ENCODE data around the gene SERPINE1. TPM values are rescaled to one million over a fixed set of nuclear protein-coding genes. Genes with fewer than 3 reads are reported as not detected.
A peak's percentile ranks its signal among the peaks of the same experiment; 100 is the strongest.

The SERPINE1 gene
- total RNA-seq, 4 donors from 2014 or later, result 4.7 to 18.6 (median 7.6) TPM

DNA sequence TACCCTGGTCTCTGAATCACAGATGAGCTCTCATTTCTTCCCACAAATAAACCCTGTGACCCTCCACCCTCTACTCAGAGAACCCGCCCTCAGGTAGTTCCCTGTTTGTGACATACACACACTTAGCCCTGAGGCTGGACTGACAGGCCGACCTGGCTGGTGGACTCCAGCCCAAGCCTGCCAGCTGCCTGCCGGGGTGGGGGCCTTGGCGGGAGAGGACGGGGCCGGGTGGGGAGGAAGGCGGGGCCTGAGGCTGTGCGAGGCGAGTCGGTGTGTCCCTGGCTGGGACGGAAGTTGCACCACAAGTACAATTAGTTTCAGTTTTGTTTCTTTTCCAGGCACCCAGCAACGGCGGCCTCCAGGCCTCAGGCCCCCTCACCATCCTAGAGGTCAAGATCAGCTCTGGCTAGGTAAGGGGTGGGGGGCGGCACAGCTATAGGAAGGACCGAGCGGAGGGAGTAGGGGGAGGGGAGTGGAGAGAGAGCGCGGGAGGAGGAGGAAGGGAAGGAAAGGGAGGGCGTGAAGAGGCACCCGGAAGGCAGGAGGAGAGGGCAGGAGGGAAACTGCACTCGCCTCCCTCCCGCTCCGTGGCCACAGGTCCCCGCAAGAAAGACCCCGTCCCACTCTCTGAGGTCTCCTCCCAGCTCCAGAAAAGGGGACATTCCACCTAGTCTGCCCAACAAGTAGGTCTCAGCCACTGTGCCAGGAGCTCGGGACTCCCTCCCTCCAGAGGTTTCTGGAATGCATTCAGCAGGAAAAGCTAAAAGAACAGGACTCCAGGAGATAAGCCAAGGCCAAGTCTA lies 41.5 kb upstream of the SERPINE1 start, which contains the start of gene TRIM56:
TRIM56 (plus strand) TSS at position 320 of the 803 bp plus-strand sequence. CDS start 1,832 bp downstream, outside the sequence.
- Histone ChIP-seq H3K9me3 (no peaks in the 10 kb centered on the region), H3K4me1 (peaks cover 6 to 22% of the 10 kb centered on the region in 2 donors), H3K27ac (peak within 1 kb of the TSS; percentile 90 to 97 (median 95)), H3K36me3 (peaks cover 26% of the 10 kb centered on the region in 2 donors), H3K4me3 (replicated peaks in 1 of 3) (peak within 1 kb of the TSS; percentile 33 to 72 (median 61)), H3K27me3 (no peaks in the 10 kb centered on the region)
- peak; percentile 92 to 93 for DNase-seq
- 1% methylated on average over 18 to 25 of the region's 26 CpGs for WGBS, 2 donors
- TF ChIP-seq POLR2A (IDR thresholded peaks at IDR 0.05), result peak in 1 of 2 donors; percentile 36
- TF ChIP-seq, protein P1, sequence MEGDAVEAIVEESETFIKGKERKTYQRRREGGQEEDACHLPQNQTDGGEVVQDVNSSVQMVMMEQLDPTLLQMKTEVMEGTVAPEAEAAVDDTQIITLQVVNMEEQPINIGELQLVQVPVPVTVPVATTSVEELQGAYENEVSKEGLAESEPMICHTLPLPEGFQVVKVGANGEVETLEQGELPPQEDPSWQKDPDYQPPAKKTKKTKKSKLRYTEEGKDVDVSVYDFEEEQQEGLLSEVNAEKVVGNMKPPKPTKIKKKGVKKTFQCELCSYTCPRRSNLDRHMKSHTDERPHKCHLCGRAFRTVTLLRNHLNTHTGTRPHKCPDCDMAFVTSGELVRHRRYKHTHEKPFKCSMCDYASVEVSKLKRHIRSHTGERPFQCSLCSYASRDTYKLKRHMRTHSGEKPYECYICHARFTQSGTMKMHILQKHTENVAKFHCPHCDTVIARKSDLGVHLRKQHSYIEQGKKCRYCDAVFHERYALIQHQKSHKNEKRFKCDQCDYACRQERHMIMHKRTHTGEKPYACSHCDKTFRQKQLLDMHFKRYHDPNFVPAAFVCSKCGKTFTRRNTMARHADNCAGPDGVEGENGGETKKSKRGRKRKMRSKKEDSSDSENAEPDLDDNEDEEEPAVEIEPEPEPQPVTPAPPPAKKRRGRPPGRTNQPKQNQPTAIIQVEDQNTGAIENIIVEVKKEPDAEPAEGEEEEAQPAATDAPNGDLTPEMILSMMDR (IDR thresholded peaks at IDR 0.05), result no peak
- intact Hi-C loops (cut with DNase I), result loop anchor here (5.0 kb wide), 1 partner anchor 52 kb away; no protein-coding TSS in a partner anchor

DNA sequence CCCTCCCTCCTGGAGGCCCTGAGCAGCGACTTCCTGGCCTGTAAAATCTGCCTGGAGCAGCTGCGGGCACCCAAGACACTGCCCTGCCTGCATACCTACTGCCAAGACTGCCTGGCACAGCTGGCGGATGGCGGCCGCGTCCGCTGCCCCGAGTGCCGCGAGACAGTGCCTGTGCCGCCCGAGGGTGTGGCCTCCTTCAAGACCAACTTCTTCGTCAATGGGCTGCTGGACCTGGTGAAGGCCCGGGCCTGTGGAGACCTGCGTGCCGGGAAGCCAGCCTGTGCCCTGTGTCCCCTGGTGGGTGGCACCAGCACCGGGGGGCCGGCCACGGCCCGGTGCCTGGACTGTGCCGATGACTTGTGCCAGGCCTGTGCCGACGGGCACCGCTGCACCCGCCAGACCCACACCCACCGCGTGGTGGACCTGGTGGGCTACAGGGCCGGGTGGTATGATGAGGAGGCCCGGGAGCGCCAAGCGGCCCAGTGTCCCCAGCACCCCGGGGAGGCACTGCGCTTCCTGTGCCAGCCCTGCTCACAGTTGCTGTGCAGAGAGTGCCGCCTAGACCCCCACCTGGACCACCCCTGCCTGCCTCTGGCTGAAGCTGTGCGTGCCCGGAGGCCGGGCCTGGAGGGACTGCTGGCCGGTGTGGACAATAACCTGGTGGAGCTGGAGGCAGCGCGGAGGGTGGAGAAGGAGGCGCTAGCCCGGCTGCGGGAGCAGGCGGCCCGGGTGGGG lies 39.4 kb upstream of the SERPINE1 start:
- H3K4me1 ChIP-seq, result peaks cover 6 to 22% of the 10 kb centered on the region in 2 donors
- no peaks in the 10 kb centered on the region for H3K9me3 ChIP-seq
- TF ChIP-seq POLR2A (IDR thresholded peaks at IDR 0.05), result no peak
- TF ChIP-seq, protein P1 (IDR thresholded peaks at IDR 0.05), result no peak
- H3K27ac ChIP-seq, result no peak overlapping the region
- H3K36me3 ChIP-seq, result peaks cover 26% of the 10 kb centered on the region in 2 donors
- 93 to 96% methylated on average over 20 to 26 of the region's 45 CpGs for WGBS, 2 donors
- H3K4me3 ChIP-seq (replicated peaks in 1 of 3), result no peak overlapping the region
- intact Hi-C loops (cut with DNase I), result loop anchor here (5.0 kb wide), 1 partner anchor 50 kb away; no protein-coding TSS in a partner anchor
- no peak for DNase-seq
- H3K27me3 ChIP-seq, result no peaks in the 10 kb centered on the region

DNA sequence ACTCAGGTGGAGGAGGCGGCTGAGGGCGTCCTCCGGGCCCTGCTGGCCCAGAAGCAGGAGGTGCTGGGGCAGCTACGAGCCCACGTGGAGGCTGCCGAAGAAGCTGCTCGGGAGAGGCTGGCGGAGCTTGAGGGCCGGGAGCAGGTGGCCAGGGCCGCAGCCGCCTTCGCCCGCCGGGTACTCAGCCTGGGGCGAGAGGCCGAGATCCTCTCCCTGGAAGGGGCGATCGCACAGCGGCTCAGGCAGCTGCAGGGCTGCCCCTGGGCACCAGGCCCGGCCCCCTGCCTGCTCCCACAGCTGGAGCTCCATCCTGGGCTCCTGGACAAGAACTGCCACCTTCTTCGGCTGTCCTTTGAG lies 38.9 kb upstream of the SERPINE1 start:
- Histone ChIP-seq H3K4me1 (peaks cover 6 to 22% of the 10 kb centered on the region in 2 donors), H3K27ac (no peak overlapping the region), H3K27me3 (no peaks in the 10 kb centered on the region), H3K9me3 (no peaks in the 10 kb centered on the region), H3K36me3 (peaks cover 26% of the 10 kb centered on the region in 2 donors), H3K4me3 (replicated peaks in 1 of 3) (no peak overlapping the region)
- intact Hi-C loops (cut with DNase I), result loop anchor here (5.0 kb wide), 1 partner anchor 49 kb away; no protein-coding TSS in a partner anchor
- TF ChIP-seq POLR2A (IDR thresholded peaks at IDR 0.05), result no peak
- TF ChIP-seq, protein P1 (IDR thresholded peaks at IDR 0.05), result no peak
- 95 to 96% methylated on average over 16 to 20 of the region's 21 CpGs for WGBS, 2 donors
- DNase-seq, result no peak

DNA sequence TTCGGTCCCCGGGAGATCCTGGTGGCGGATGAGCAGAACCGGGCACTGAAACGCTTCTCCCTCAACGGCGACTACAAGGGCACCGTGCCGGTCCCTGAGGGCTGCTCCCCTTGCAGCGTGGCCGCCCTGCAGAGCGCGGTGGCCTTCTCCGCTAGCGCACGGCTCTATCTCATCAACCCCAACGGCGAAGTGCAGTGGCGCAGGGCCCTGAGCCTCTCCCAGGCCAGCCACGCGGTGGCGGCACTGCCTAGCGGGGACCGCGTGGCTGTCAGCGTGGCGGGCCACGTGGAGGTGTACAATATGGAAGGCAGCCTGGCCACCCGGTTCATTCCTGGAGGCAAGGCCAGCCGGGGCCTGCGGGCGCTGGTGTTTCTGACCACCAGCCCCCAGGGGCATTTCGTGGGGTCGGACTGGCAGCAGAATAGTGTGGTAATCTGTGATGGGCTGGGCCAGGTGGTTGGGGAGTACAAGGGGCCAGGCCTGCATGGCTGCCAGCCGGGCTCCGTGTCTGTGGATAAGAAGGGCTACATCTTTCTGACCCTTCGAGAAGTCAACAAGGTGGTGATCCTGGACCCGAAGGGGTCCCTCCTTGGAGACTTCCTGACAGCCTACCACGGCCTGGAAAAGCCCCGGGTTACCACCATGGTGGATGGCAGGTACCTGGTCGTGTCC lies 37.9 kb upstream of the SERPINE1 start:
- H3K4me3 ChIP-seq (replicated peaks in 1 of 3), result no peak overlapping the region
- intact Hi-C loops (cut with DNase I), result loop anchor here (5.0 kb wide), 1 partner anchor 48 kb away; no protein-coding TSS in a partner anchor
- peaks cover 26% of the 10 kb centered on the region in 2 donors for H3K36me3 ChIP-seq
- no peak for DNase-seq
- no peaks in the 10 kb centered on the region for H3K27me3 ChIP-seq
- WGBS, 2 donors, result 93 to 97% methylated on average over 8 to 38 of the region's 41 CpGs
- no peak for TF ChIP-seq POLR2A (IDR thresholded peaks at IDR 0.05)
- TF ChIP-seq, protein P1 (IDR thresholded peaks at IDR 0.05), result no peak
- H3K27ac ChIP-seq, result no peak overlapping the region
- peaks cover 6 to 22% of the 10 kb centered on the region in 2 donors for H3K4me1 ChIP-seq
- H3K9me3 ChIP-seq, result no peaks in the 10 kb centered on the region

All from thyroid gland (tissue), 4 donors.